Gastroesophageal sphincter (tissue), 4 donors: ENCODE data around the gene GABRG3. TPM values are rescaled to one million over a fixed set of nuclear protein-coding genes. Genes with fewer than 3 reads are reported as not detected.

ENCODE experiments used
- ATAC-seq: fragments of 150-250 bp; one replicate; pipeline ENCODE4 v1.9.1; 2016; ENCODE audit warnings: mild to moderate bottlenecking, moderate library complexity
- H3K27ac ChIP-seq, 4 donors: fragments of 200-600 bp; sonication (generic) in 3 of 4; 1 replicate in 3 of 4; 2 replicates in 1 of 4; pipeline ENCODE4 v1.5.1; 2016 to 2019
- H3K27me3 ChIP-seq: fragments of 200-600 bp; sonication (generic); one replicate; pipeline ENCODE4 v1.5.1; 2019
- H3K36me3 ChIP-seq, 2 donors: fragments of 200-600 bp; sonication (generic); one replicate each; pipeline ENCODE4 v1.5.1; 2019; ENCODE audit warnings: control low read depth in 1 of 2
- H3K4me1 ChIP-seq, 3 donors: fragments of 200-600 bp; sonication (generic); 1 replicate in 2 of 3; 2 replicates in 1 of 3; pipeline ENCODE4 v1.5.1; 2016 to 2019; ENCODE audit warnings: control low read depth in 2 of 3
- H3K4me3 ChIP-seq, 2 donors: fragments of 200-600 bp; sonication (generic); one replicate each; pipeline ENCODE4 v1.5.1; 2019; ENCODE audit warnings: mild to moderate bottlenecking in 1 of 2, moderate library complexity in 1 of 2
- H3K9me3 ChIP-seq, 3 donors: fragments of 200-600 bp; sonication (generic); one replicate each; pipeline ENCODE4 v1.5.1; 2017 to 2019; ENCODE audit warnings: control low read depth in 2 of 3
- CTCF ChIP-seq, 4 experiments: fragments of 200-600 bp in 2 of 4; fragments of 450-650 bp in 2 of 4; sonication (generic) in 1 of 4; IDR thresholded peaks; one replicate each; pipeline ENCODE4 v1.5.1; 2017 to 2019; ENCODE audit warnings: antibody characterized with exemption in 4 of 4, mild to moderate bottlenecking in 2 of 4, moderate library complexity in 2 of 4
- EP300 ChIP-seq: sonication (generic); formaldehyde crosslinking; IDR thresholded peaks from one replicate; pipeline ENCODE4 v1.6.1; 2017; ENCODE audit warnings: antibody characterized with exemption, mild to moderate bottlenecking
- POLR2A ChIP-seq, 2 donors: fragments of 450-650 bp; IDR thresholded peaks; one replicate each; pipeline ENCODE4 v1.6.1; 2017; ENCODE audit warnings: antibody characterized with exemption in 2 of 2, mild to moderate bottlenecking in 2 of 2, moderate library complexity in 1 of 2
- POLR2AphosphoS5 ChIP-seq: sonication (generic); formaldehyde crosslinking; IDR thresholded peaks from one replicate; pipeline ENCODE4 v1.6.1; 2017; ENCODE audit warnings: antibody characterized with exemption
- WGBS, 2 donors: methylation state at CpG; one replicate each; pipeline ENCODE4 v1.1.5; 2018; ENCODE audit warnings: low coverage in 1 of 2; 5-methylcytosine and 5-hydroxymethylcytosine counted together
- total RNA-seq, 4 donors: library from RNA; depleted of rRNA; stranded (reverse); fragments of >200 nt; gene quantifications; one replicate each; pipeline ENCODE4 v1.1.0, GENCODE V29; 2016

The GABRG3 gene
- total RNA-seq, 4 donors from 2014 or later, result under 0.01 to 0.04 TPM; not detected in 2

- TF ChIP-seq EP300 (no peak), CTCF (IDR thresholded peaks at IDR 0.05) (no peak), POLR2A (IDR thresholded peaks at IDR 0.05) (no peak), POLR2AphosphoS5 (no peak)
- WGBS, 2 donors, result 80 to 100% methylated on average over 1 of the region's 1 CpG
- no peak overlapping the region for H3K27ac ChIP-seq
- no peak overlapping the region for H3K4me3 ChIP-seq
- no peaks in the 10 kb centered on the region for H3K36me3 ChIP-seq
- H3K27me3 ChIP-seq, result no peaks in the 10 kb centered on the region
- ATAC-seq, result no peak
- H3K9me3 ChIP-seq, result no peaks in the 10 kb centered on the region
- H3K4me1 ChIP-seq, result no peaks in the 10 kb centered on the region
These were observed 143.5 kb downstream of the GABRG3 start for GRCh38 chr15:27114473-27114872.

- Histone ChIP-seq H3K4me3 (no peak overlapping the region), H3K36me3 (no peaks in the 10 kb centered on the region), H3K27ac (no peak overlapping the region), H3K9me3 (no peaks in the 10 kb centered on the region), H3K4me1 (no peaks in the 10 kb centered on the region), H3K27me3 (no peaks in the 10 kb centered on the region)
- WGBS, 2 donors, result 53 to 62% methylated on average over 4 to 5 of the region's 5 CpGs
- ATAC-seq, result no peak
- TF ChIP-seq POLR2A (IDR thresholded peaks at IDR 0.05), result no peak
- TF ChIP-seq POLR2AphosphoS5, result no peak
- TF ChIP-seq EP300, result no peak
These were observed 148.8 kb downstream of the GABRG3 start for GRCh38 chr15:27119695-27120266.

- no peaks in the 10 kb centered on the region for H3K36me3 ChIP-seq
- no peaks in the 10 kb centered on the region for H3K4me1 ChIP-seq
- ATAC-seq, result no peak
- no peak overlapping the region for H3K4me3 ChIP-seq
- H3K9me3 ChIP-seq, result no peaks in the 10 kb centered on the region
- no peak overlapping the region for H3K27ac ChIP-seq
- H3K27me3 ChIP-seq, result no peaks in the 10 kb centered on the region
- TF ChIP-seq POLR2AphosphoS5 (no peak), EP300 (no peak), CTCF (IDR thresholded peaks at IDR 0.05) (no peak), POLR2A (IDR thresholded peaks at IDR 0.05) (no peak)
- 85 to 90% methylated on average over 2 of the region's 2 CpGs for WGBS, 2 donors
These were observed 150.7 kb downstream of the GABRG3 start for GRCh38 chr15:27121672-27122071.

- Histone ChIP-seq H3K4me3 (no peak overlapping the region), H3K27ac (no peak overlapping the region), H3K9me3 (no peaks in the 10 kb centered on the region), H3K36me3 (no peaks in the 10 kb centered on the region), H3K4me1 (no peaks in the 10 kb centered on the region), H3K27me3 (no peaks in the 10 kb centered on the region)
- 93% methylated on average over 5 of the region's 6 CpGs; no CpG with 5 or more reads in 1 of the 2 donors for WGBS, 2 donors
- no peak for ATAC-seq
- TF ChIP-seq POLR2AphosphoS5, result no peak
- no peak for TF ChIP-seq POLR2A (IDR thresholded peaks at IDR 0.05)
- TF ChIP-seq EP300, result no peak
- TF ChIP-seq CTCF (IDR thresholded peaks at IDR 0.05), result no peak
These were observed 152.3 kb downstream of the GABRG3 start for GRCh38 chr15:27123291-27123690.

GRCh38 chr15:27123808-27124207 is 152.8 kb downstream of the GABRG3 start:
- Histone ChIP-seq H3K4me1 (no peaks in the 10 kb centered on the region), H3K4me3 (no peak overlapping the region), H3K27ac (no peak overlapping the region), H3K27me3 (no peaks in the 10 kb centered on the region), H3K9me3 (no peaks in the 10 kb centered on the region), H3K36me3 (no peaks in the 10 kb centered on the region)
- no peak for TF ChIP-seq CTCF (IDR thresholded peaks at IDR 0.05)
- no peak for TF ChIP-seq POLR2AphosphoS5
- TF ChIP-seq POLR2A (IDR thresholded peaks at IDR 0.05), result no peak
- no peak for TF ChIP-seq EP300
- ATAC-seq, result no peak
- 71 to 100% methylated on average over 1 to 5 of the region's 7 CpGs for WGBS, 2 donors
